ENCODE data around the gene ZNF823.
"Not testable (repeated sequence)": the region's sequence is repeated elsewhere in the genome, so short reads cannot be mapped to it uniquely, and the experiment has no call there.

ZNF823 gene

DNA sequence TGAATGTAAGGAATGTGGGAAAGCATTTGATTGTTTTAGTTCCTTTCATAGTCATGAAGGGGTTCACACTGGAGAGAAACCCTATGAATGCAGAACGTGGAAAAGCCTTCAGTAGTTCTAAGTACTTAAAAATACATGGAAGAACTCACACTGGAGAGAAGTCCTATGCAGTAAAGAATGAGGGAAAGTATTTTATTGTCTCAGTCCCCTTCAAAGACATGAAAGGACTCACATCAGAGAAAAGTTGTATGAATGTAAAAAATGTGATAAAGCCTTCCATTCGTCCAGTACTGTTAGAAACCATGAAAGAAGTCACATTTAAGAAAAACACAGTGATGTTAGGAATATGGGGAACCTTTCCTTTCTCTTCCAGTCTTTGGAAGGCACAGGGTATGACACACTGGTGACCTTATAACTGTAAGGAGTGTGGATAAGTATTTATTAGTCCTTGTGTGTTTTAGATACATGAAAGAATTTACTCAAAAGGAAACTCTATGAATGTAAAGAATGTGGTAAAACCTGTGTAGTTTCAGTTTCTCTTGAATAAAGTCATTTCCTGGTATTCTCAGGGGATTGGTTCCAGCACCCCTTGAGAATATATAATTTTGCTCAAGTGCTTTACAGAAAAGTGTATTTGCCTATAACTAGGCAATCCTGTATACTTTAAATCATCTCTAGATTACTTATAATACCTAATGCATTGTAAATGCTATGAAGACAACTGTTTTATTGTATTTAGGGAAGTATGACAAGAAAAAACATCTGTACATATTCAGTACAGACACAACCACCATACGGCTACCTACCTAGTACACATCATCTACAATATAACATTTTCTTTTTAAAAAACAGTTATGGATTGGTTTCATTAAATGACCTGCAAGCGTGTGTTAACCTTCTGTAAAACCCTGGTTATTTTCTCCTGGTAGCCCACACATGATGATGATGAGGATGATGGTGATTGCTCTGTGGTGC is 52.8 kb downstream of the ZNF823 start:
- Histone ChIP-seq H3K79me2 (no peaks in the 10 kb centered on the region), H3K27me3 (ENCODE audit: control insufficient read depth, insufficient read depth, low read length) (no peaks in the 10 kb centered on the region), H3K4me2 (ENCODE audit: low read length) (no peak overlapping the region), H2AFZ (no peak overlapping the region), H3K9ac (no peak overlapping the region), H3K4me1 (no peaks in the 10 kb centered on the region), H3K9me3 (ENCODE audit: control insufficient read depth, low read length) (no peaks in the 10 kb centered on the region), H3K36me3 (ENCODE audit: control insufficient read depth, insufficient read depth, low read length) (no peaks in the 10 kb centered on the region), H3K27ac (no peak overlapping the region), H3K4me3 (ENCODE audit: low read depth, low read length) (no peak overlapping the region)
- TF ChIP-seq, protein P1, sequence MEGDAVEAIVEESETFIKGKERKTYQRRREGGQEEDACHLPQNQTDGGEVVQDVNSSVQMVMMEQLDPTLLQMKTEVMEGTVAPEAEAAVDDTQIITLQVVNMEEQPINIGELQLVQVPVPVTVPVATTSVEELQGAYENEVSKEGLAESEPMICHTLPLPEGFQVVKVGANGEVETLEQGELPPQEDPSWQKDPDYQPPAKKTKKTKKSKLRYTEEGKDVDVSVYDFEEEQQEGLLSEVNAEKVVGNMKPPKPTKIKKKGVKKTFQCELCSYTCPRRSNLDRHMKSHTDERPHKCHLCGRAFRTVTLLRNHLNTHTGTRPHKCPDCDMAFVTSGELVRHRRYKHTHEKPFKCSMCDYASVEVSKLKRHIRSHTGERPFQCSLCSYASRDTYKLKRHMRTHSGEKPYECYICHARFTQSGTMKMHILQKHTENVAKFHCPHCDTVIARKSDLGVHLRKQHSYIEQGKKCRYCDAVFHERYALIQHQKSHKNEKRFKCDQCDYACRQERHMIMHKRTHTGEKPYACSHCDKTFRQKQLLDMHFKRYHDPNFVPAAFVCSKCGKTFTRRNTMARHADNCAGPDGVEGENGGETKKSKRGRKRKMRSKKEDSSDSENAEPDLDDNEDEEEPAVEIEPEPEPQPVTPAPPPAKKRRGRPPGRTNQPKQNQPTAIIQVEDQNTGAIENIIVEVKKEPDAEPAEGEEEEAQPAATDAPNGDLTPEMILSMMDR (IDR thresholded peaks at IDR 0.05) = no peak

DNA sequence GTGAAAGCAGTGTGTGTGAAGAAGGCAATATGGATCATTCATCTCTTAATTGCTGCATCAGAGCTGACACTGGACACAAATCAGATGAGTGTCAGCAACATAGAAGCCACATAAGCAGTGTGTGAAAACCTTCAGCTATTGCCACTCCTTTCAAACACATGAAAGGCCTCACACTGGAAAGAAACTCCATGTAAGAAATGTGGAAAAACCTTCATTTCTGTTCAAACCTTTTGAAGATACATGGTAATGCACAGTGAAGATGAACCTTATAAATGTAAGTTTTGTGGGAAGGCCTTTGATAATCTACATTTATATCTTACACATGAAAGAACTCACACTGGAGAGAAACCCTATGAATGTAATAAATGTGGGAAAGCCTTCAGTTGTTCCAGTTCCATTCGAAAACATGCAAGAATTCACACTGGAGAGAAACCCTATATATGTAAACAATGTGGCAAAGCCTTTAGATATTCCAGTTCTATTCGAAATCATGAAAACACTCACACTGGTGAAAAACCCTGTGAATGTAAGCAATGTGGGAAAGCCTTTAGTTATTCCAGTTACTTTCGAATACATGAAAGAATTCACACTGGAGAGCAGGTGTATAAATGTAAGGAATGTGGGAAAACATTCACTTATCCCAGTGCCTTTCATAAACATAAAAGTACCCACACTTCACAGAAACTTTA is 53.6 kb downstream of the ZNF823 start:
- Histone ChIP-seq H3K4me2 (ENCODE audit: low read length) (no peak overlapping the region), H3K9me3 (ENCODE audit: control insufficient read depth, low read length) (no peaks in the 10 kb centered on the region), H3K9ac (no peak overlapping the region), H3K27me3 (ENCODE audit: control insufficient read depth, insufficient read depth, low read length) (no peaks in the 10 kb centered on the region), H3K4me1 (no peaks in the 10 kb centered on the region), H3K36me3 (ENCODE audit: control insufficient read depth, insufficient read depth, low read length) (no peaks in the 10 kb centered on the region), H3K4me3 (ENCODE audit: low read depth, low read length) (no peak overlapping the region), H2AFZ (no peak overlapping the region), H3K27ac (no peak overlapping the region), H3K79me2 (no peaks in the 10 kb centered on the region)
- TF ChIP-seq, protein P1 (IDR thresholded peaks at IDR 0.05) = no peak

DNA sequence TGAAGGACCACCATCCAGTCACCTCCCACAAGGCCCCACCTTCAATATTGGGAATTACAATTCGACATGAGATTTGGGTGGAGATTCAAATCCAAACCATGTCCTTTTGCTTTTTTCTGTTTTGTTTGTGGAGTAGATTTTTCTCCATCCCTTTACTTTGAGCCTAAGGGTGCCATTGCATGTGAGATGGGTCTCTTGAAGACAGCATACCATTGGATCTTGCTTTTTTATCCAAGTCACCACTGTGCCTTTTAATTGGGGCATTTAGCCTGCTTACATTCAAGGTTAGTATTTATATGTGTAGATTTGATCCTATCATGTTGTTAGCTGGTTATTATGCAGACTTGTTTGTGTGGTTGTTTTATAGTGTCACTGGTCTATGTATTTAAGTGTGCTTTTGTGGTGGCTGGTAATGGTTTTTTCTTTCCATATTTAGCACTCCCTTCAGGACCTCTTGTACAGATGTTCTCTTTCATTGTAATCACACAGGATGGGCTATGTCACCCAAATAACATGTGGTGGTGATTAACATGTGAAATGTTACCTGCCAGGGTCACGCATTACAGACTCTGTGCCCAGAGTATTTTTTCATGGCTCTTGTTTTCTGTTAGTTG is 58.0 kb downstream of the ZNF823 start:
- H3K4me2 ChIP-seq (ENCODE audit: low read length) = no peak overlapping the region
- H3K9ac ChIP-seq = no peak overlapping the region
- H2AFZ ChIP-seq = no peak overlapping the region
- H3K4me3 ChIP-seq (ENCODE audit: low read depth, low read length) = no peak overlapping the region
- H3K36me3 ChIP-seq (ENCODE audit: control insufficient read depth, insufficient read depth, low read length) = no peaks in the 10 kb centered on the region
- TF ChIP-seq, protein P1 (IDR thresholded peaks at IDR 0.05) = no peak
- H3K27me3 ChIP-seq (ENCODE audit: control insufficient read depth, insufficient read depth, low read length) = no peaks in the 10 kb centered on the region
- no peaks in the 10 kb centered on the region for H3K4me1 ChIP-seq
- H3K79me2 ChIP-seq = no peaks in the 10 kb centered on the region
- H3K27ac ChIP-seq = no peak overlapping the region
- no peaks in the 10 kb centered on the region for H3K9me3 ChIP-seq (ENCODE audit: control insufficient read depth, low read length)

DNA sequence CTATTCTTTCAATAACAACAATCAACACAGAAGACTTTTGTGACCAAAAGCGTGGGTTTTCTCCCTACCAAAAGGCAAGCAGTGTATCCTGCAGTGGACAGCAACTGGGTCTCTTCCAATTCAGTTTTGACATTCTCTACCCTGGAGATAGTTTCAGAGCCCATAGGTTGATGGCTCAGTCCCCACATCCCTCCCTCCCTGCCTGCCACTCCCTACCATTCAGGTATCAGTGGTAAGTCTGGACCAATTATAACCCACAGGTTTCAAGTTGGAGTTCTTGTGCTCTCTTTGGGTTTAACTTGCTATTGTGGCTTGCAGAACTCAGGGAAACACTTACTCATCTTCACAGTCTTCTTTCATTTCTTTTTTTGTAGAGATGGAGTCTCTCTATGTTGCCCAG is 60.2 kb downstream of the ZNF823 start:
- Histone ChIP-seq H3K9me3 (ENCODE audit: control insufficient read depth, low read length) (no peaks in the 10 kb centered on the region), H3K27me3 (ENCODE audit: control insufficient read depth, insufficient read depth, low read length) (no peaks in the 10 kb centered on the region), H3K4me2 (ENCODE audit: low read length) (no peak overlapping the region), H3K27ac (no peak overlapping the region), H3K9ac (no peak overlapping the region), H2AFZ (no peak overlapping the region), H3K36me3 (ENCODE audit: control insufficient read depth, insufficient read depth, low read length) (no peaks in the 10 kb centered on the region), H3K4me3 (ENCODE audit: low read depth, low read length) (no peak overlapping the region), H3K79me2 (no peaks in the 10 kb centered on the region), H3K4me1 (no peaks in the 10 kb centered on the region)
- TF ChIP-seq, protein P1 (IDR thresholded peaks at IDR 0.05) = no peak

DNA sequence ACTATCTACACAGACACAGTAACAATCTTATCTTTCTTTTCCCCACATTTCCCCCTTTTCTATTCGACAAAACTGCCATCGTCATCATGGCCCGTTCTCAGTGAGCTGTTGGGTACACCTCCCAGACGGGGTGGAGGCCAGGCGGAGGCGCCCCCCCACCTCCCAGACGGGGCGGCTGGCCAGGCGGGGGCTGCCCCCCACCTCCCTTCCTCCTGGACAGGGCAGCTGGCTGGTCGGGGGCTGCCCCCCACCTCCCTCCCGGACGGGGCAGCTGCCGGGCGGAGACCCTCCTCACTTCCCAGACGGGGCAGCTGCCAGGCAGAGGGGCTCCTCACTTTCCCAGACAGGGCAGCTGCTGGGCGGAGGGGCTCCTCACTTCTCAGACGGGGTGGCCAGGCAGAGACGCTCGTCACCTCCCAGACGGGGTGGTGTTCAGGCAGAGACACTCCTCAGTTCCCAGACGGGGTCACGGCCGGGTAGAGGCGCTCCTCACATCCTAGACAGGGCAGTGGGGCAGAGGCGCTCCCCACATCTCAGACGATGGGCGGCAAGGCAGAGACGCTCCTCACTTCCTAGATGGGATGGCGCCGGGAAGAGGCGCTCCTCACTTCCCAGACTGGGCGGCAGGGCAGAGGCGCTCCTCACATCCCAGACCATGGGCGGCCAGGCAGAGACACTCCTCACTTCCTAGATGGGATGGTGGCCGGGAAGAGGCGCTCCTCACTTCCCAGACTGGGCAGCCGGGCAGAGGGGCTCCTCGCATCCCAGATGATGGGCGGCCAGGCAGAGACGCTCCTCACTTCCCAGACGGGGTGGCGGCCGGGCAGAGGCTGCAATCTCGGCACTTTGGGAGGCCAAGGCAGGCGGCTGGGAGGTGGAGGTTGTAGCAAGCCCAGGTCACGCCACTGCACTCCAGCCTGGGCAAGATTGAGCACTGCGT is 61.8 kb downstream of the ZNF823 start:
- not testable (repeated sequence) for H3K4me2 ChIP-seq (ENCODE audit: low read length); H3K27me3 ChIP-seq (ENCODE audit: control insufficient read depth, insufficient read depth, low read length); H3K9me3 ChIP-seq (ENCODE audit: control insufficient read depth, low read length); H3K4me3 ChIP-seq (ENCODE audit: low read depth, low read length); H3K27ac ChIP-seq; H3K36me3 ChIP-seq (ENCODE audit: control insufficient read depth, insufficient read depth, low read length); H2AFZ ChIP-seq; H3K4me1 ChIP-seq; H3K9ac ChIP-seq; H3K79me2 ChIP-seq

Measured in parathyroid adenoma (tissue), 2 donors.